ENCODE results near the gene CCL15. TPM values are rescaled to one million over a fixed set of nuclear protein-coding genes. Genes with fewer than 3 reads are reported as not detected.
"Not testable (repeated sequence)": the region's sequence is repeated elsewhere in the genome, so short reads cannot be mapped to it uniquely, and the experiment has no call there.

Gene CCL15, protein sequence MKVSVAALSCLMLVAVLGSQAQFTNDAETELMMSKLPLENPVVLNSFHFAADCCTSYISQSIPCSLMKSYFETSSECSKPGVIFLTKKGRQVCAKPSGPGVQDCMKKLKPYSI
- total RNA-seq (2014; rRNA removed; shearing (Covaris generic)): not detected in 2 replicates

DNA sequence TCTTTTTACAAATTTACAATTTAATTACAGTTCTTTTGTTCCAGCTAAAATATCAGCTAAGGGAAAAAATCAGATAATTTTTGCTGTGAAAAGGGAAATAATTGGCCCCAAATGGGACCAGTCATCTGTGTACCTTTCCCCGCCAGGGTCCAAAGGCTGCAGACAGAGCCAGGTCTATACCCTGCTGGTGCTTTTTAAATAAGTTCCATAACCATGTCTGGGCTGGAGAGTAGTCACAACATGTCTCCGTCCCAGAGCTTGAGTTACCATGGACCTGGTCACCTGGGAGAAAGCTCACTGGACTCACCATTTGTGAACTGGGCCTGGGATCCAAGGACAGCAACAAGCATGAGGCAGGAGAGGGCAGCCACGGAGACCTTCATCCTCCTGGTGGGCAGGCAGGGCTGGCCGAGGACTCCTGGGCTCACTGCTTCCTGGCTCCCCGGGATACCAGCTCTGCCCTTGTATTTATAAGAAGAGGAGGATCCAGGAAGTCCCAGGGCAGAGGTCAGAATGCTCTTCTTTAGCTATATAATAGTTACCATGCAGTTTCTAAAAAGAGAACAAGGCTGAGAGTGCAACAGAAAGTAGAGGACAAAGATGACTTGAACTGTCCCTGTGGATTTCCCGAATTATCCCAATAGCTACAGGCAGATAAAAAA is at the start of gene CCL15:
Gene CCL15 (minus strand): TSS at position 444 of the 662 bp plus-strand sequence. CDS start 61 bp downstream, at position 383.
- DNase-seq (ENCODE audit: low read depth): no peak

DNA sequence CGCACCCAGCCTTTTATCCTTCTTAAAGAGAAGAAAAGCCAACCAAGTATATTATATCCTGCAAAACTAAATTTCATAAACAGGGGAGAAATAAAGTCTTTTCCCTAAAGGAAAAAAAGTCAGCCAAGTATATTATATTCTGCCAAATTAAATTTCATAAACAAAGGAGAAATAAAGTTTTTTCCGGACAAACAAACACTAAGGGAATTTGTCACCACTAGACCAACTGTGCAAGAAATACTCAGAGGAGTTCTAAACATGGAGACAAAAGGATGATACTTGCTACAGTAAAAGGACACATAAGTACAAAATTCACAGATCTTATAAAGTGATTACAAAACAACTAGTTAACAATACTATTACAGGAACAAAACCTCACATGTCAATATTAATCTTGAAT is 48.3 kb upstream of the CCL15 start:
- no peak for DNase-seq (ENCODE audit: low read depth)

DNA sequence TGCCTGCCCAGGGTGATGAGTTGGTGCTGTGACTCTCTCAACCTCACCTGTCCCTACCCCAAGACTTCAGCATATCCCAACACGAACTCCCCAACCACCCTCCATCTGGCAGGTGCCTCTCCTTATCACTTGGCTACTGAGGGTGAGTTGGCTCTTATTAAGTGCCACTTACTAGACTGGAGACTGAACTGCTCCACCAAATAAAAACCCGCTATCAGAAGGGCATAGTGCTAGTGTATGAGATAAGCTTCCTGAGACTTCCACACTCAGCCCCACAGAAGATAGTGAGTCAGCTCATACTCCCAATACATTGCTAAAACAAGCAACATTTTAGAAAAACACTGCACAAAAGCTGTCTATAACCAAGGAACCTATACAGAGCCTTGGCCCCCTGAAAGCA is 46.7 kb upstream of the CCL15 start:
- no peak for DNase-seq (ENCODE audit: low read depth)

DNA sequence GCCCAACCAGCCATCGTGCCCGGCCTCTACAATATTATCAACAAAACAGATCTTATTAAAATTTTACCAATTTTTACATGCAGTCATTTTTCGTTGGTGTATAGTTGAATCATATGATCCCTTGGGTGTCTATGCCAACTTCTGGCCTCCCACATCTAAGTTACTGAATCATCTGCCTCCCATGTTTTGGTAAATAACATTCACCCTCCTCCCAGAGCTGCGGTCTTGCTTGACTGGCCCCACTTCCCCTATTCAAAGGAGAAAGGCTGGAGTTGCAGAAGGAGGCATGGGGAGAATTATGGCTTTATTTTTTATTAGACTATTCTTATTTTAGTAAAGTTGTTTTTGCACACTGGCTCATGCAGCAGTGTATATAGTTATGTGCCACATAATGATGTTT is 34.9 kb upstream of the CCL15 start:
- DNase-seq (ENCODE audit: low read depth): no peak

DNA sequence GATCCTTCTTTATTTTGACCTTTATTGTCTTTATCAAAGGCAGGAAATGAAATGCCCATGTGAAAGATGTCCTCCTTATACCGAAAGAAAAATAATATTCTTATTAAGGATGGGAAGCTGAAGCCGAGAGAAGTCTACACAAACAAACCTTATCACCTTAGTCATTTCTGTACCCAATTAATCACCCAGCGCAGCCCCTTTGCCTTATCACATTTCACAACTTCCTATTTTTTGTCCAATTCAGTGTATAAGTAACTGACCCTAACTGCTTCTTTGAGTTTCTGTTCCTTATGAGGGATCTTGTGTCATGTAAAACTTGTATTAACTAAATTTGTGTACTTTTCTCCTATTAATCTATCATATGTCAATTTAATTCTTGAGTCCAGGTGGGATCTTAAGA is 32.8 kb upstream of the CCL15 start:
- DNase-seq (ENCODE audit: low read depth): no peak

DNA sequence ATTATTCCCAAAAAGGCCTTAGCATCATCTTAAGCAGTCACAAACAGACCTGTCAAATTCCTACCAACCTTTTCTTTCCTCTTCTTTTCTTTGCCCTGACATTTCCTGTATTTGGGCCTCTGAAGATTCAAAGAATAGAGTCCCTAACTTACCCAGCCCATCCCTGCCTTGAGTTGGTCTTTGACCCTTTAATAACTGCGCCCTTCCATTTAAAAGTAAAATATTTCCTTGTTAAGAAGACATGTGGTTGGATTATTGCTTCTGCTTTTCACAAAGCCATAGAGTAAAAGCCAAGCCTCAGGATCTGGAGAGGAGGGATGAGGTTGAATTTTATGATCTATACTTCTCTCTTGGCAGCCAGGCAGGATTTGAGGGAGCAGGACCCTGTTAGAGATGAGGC is 29.6 kb upstream of the CCL15 start:
- no peak for DNase-seq (ENCODE audit: low read depth)

DNA sequence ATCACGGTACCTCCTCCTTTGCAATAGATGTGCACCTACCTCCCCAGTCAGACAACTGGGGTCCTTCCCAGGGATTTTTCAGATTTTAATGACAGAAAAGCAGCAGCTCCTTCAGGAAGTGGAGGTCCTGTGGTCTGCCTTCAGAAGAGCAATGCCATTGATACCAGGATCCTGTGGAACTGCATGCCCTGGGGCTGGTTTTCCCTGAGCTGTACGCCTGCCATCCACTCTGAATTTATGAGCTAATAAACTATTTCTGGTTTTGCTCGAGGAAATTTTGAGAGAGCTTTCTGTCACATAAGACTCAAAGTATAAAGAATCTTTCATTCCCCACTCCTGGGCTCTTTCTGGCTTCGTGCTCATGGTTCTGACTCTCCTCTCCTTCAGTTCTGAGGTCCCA is 26.4 kb upstream of the CCL15 start:
- DNase-seq (ENCODE audit: low read depth): no peak

DNA sequence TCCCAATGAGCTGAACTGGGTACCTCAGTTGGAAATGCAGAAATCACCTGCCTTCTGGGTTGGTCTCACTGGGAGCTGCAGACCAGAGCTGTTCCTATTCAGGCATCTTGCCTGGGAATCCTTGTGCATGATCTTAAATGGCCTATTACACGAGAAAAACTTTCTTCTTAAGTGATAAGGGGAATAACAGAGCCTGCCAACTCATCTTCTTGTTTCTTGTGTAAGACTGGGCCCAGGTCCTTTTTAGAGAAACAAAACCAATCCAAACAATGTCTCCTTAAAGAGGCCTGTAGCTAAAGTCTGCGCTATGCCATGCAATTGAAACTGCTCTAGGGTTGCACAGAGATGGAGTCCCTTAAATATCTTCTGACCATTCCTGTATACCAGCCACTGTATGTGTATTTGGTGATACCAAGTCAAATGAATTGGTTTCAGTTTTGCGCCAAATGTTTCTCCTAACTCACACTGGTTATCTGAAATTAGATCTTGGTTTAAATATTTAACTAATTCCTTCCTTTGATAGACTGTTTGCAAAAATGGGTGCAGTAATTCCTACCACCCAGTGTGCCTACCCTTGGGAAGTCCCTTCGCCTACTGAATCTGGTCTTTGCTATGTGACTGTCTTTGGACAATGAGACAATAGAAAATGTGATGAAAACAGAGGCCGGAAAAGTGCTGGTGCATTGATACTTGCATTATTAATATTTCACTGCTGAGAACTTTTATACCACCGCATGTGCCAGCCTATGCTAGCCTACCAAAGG is 22.9 kb upstream of the CCL15 start:
- no peak for DNase-seq (ENCODE audit: low read depth)

DNA sequence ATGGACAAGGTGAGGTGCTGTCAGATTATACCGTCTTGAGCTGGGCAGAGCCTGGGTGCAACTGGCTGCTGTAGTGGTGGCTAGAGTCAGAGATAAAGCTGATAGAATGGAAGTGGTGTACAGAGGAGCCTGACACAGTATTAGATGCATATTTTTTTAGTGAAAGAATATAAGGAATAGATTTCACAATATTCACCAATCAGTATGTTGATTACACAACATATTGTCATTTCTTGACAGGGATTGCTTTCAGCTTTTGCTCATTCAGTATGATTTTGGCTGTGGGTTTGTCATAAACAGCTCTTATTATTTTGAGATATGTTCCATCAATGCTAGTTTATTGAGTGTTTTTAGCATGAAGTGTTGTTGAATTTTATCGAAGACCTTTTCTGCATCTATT is 18.1 kb upstream of the CCL15 start:
- no peak for DNase-seq (ENCODE audit: low read depth)

DNA sequence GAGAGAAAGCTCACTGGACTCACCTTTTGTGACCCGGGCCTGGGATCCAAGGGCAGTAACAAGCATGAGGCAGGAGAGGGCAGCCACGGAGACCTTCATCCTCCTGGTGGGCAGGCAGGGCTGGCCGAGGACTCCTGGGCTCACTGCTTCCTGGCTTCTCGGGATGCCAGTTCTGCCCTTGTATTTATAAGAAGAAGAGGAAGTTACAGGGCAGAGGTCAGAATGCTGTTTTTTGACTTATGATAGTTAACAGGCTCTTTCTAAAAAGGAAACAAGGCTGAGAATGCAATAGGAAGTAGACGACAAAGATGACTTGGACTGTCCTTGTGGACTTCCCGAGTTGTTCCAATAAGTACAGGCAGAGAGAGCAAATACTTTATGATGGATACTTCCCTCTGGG is 16.4 kb upstream of the CCL15 start, which contains the start of gene CCL23:
Gene CCL23 (minus strand): TSS at position 174 of the 400 bp plus-strand sequence. CDS start 75 bp downstream, at position 99.
- no peak for DNase-seq (ENCODE audit: low read depth)

DNA sequence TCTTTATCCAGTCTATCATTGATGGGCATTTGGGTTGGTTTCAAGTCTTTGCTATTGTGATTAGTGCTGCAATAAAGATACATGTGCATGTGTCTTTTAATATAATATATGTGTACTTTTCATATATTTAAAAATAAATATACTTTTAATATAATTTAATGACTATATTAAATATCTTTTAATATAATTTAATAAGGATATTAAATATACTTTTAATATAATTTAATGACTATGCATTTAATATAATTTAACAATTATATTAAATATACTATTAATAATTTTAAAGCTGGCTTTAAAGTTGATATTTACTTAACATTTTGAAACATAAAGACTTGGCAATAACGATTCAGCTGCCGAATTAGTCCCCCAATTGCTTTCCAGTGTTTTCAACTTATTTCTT is 15.2 kb upstream of the CCL15 start:
- DNase-seq (ENCODE audit: low read depth): no peak

DNA sequence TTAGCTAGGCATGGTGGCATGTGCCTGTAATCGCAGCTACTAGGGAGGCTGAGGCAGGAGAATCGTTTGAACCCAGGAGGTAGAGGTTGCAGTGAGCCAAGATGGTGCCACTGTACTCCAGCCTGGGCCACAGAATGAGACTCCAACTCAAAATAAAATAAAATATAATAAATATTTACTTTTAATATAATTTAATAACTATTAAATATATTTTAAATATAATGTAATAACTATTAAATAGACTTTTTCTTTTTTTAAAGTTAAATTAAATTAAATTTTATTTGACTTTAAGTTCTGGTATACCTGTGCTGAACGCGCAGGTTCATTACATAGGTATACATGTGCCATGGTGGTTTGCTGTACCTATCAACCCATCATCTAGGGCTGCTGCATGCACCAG is 14.5 kb upstream of the CCL15 start:
- not testable (repeated sequence) for DNase-seq (ENCODE audit: low read depth)

DNA sequence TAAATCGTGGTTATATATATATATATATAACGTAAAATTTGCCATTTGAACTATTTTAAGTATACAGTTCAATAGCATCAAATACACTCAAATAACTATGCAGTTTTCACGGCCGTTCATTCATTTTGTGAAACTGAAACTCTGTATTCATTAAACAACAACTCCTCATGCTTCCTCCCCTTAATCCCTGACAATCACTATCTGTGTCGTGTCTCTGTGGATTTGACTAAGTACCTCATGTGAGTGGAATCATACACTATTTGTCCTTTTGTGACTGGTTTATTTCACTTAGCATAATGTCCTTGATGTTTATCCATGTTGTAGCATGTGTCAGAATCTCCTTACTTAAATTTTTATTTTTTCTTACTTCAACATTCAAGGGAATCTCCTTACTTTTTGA is 13.6 kb upstream of the CCL15 start:
- DNase-seq (ENCODE audit: low read depth): no peak

DNA sequence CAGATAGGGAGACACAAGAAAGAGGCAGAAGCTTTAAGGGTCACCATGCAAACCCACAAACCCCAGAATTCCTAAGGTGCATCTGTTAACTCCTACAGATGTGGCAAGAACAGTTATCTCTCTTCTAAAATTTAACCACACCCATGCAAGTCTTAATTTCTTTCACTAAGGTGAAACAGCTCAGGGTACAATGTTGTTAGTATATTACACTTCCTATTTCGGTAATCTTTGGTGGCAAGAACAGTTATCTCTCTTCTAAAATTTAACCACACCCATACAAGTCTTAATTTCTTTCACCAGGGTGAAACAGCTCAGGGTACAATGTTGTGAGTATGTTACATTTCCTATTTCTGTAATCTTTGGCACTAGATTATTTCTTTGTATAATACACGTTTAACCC is 9.8 kb upstream of the CCL15 start:
- no peak for DNase-seq (ENCODE audit: low read depth)

DNA sequence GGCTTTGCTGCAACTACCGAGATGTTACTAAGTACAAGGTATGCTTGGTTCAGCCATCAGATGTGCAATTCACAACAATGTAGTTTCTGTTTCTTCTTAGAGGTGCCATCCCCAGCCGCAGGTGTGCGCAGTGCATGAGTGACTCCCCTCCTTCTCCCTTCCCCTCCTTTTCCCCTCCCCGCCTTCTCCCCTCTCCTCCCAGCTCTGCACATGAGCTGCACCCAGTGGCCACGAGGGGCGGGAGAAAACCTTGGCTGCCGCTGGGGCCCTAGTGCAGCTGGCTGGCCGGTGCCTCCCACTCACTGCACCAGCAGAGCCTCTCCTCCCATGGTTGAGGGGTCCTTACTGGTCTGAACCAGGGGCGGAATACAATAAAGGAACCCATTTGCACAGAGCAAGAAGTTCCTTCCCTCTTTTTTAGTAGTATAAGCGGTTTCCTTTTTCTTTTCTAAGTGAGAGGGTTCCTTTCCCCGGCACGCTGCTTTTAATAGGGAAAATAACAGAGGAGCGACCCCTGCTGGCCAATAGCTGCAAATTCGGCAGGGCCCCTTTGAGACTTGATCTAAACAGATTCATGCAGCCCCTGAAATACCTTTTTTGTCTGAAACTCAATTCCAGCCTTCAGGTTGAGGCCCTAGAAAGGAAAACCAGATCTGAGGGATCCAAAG is 7.8 kb upstream of the CCL15 start:
- DNase-seq (ENCODE audit: low read depth): no peak

DNA sequence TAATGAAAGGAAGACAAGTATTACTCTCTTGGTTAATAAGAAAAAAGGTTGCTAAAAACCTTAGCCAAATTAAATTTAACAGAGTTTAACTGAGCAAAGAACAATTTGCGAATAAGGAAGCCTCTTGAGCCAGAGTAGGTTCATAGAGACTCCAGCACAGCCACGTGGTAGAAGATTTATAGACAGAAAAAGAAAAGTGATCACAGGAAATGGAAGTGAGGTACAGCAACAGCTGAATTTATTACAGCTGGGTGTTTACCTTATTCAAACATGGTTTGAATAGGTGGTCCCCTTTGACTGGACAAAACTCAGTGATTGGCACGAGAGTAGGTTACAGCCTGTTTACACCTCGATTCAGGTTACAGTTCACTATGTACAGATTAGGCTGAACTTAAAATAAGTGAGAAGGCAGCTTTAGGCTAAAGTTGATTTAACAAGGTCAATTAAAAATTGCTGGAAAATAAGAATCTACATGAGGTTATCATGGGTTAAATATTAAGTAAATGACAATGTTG is 3.3 kb upstream of the CCL15 start:
- DNase-seq (ENCODE audit: low read depth): no peak

DNA sequence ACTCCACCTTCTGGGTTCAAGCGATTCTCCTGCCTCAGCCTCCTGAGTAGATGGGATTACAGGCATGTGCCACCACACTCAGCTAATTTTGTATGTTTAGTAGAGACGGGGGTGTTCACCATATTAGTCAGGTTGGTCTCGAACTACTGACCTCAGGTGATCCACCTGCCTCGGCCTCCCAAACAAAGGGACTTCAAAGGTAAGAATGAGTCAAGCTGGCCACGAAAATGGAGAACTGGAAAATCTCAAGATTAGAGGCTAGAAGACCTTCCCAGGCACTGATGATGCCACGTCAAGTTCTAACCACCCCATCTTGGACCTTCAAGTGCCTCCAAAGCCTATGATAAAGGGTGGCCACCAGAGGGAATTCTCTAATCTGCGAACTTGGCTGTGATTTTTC is 1.3 kb upstream of the CCL15 start:
- DNase-seq (ENCODE audit: low read depth): no peak

DNA sequence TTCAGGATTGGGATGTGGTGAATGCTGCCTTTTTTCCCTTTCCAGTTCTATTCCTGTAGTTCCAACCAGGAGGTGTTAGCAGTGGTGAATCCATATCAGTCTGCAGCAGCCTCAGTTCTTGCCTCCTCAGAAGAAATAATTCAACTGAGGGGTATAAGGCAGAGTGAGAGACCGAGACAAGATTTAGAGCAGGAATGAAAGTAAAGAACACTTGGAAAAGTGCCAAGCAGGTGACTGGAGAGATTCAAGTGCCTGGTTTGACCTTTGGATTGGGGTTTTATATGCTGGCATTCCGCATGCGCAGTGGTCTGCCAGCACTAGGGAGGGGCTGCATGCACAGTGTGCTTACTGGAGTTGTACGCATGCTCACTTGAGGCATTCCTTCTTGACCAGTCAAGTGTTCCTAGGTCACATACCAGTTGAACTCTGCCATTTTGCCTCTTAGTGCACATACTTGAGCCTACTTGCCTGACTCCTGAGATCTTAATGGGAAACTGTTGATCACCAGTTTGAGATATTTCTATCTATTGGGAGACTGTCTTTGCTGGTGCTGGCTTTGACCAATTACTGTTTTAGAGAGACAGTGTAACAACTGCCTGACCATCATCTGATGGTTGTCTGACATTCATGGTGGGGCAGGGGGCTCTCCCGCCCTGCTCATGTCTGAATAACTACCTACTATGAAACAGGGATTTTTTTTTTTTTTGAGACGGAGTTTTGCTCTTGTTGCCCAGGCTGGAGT is 680 bp upstream of the CCL15 start:
- DNase-seq (ENCODE audit: low read depth): no peak

DNA sequence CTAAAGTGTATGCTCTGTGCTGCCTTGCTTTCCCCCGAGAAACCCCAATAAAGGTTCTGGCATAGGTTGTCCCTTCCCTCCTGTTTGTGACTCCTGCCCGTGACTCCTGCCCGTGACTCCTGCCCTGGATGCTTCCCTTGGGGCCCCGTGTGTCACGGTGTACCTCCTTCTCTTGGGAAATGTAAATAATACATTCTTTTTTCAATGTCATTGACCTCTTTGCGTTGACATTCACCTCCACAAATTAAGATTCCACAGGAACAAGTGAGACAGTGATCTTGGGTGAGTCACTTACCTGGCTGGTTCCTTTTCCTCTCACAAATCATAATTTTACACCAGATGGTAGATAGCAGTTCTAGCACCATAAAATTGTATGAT is 632 bp downstream of the CCL15 start:
- DNase-seq (ENCODE audit: low read depth): no peak

DNA sequence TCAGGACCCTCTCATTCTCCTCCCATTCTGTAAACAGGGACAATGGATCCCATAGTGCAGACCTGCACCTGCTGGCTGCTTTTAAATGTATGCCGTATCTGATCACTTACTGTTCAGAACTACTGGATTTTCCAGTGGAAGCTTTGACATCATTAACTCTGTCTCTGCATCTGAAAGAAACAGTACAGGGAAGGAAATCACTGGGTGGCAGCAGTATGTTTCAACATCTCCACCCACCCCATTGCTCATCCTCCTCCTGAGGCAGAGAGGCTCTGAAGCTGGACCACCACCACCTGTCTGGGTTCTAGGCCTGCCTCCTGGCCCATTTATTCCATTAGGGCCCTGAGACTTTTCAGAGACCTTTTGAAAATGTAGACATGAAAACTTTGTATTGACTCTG is 2.6 kb downstream of the CCL15 start:
- DNase-seq (ENCODE audit: low read depth): no peak

DNA sequence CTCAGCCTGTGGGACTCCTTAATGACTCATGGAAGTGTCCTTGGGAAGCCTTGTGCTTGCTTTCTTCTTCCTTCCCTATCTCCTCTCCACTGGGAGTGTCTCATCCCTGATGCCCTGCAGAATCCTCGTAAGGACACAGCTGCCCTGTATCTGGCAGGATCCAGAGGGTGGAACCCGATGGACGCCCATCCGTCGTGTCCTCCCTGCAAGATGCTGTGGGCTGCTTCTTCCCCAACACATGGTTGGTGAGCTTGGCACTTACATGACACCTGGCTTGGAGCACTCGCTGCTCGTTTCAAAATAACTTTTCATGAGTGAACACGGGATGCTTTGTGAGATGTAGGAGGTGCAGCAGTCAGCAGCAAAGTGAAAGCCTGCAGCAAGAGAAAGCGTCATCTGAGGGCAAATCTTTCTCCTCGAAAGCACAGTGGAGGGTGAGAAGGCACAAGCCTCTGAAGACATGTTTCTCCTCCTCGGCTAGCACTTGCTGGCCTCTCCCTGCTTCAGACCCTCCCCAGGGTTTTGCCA is 3.3 kb downstream of the CCL15 start:
- DNase-seq (ENCODE audit: low read depth): no peak
